Activated CD4-positive, alpha-beta T cell treated with anti-CD3 and anti-CD28 coated beads, Interleukin-2, amount 10 ng/mL, durations not matched to agents 7 days and 5 days (primary cell): ENCODE results near the gene MAGI2. TPM values are rescaled to one million over a fixed set of nuclear protein-coding genes. Genes with fewer than 3 reads are reported as not detected.
"Not testable (repeated sequence)": the region's sequence is repeated elsewhere in the genome, so short reads cannot be mapped to it uniquely, and the experiment has no call there.

Source experiments
- CTCF ChIA-PET: fragments of 350-600 bp; sonication (Branson Sonifier 250); formaldehyde crosslinking; loops from one replicate; lab custom pipeline; 2021; ENCODE audit warnings: antibody characterized with exemption; lab: Charles Lee
- POLR2A ChIA-PET: fragments of 350-600 bp; sonication (Branson Sonifier 250); formaldehyde crosslinking; loops from one replicate; lab custom pipeline; 2021; ENCODE audit warnings: antibody characterized with exemption; lab: Charles Lee
- DNase-seq: peaks from one replicate; pipeline ENCODE4 v3.0.0-alpha.2; 2020
- H3K27ac Mint-ChIP-seq: one replicate; pipeline ENCODE4 v1.8.0; 2021; ENCODE audit warnings: mild to moderate bottlenecking, moderate library complexity, mixed read lengths
- H3K27me3 Mint-ChIP-seq: one replicate; pipeline ENCODE4 v1.8.0; 2021; ENCODE audit warnings: mixed read lengths
- H3K36me3 Mint-ChIP-seq: one replicate; pipeline ENCODE4 v1.8.0; 2021; ENCODE audit warnings: low read depth, mixed read lengths
- H3K4me1 Mint-ChIP-seq: one replicate; pipeline ENCODE4 v1.8.0; 2021; ENCODE audit warnings: mixed read lengths
- H3K4me3 Mint-ChIP-seq: one replicate; pipeline ENCODE4 v1.8.0; 2021; ENCODE audit warnings: mild to moderate bottlenecking, moderate library complexity, mixed read lengths
- H3K9me3 Mint-ChIP-seq: one replicate; pipeline ENCODE4 v1.8.0; 2021; ENCODE audit warnings: mixed read lengths
- total RNA-seq, 2 experiments: library from RNA; stranded (reverse); gene quantifications; one replicate each; pipeline ENCODE4 v1.2.3, GENCODE V29; 2021

MAGI2 gene
- total RNA-seq, 2 experiments from 2014 or later, result 0.05 to 0.10 TPM

DNA sequence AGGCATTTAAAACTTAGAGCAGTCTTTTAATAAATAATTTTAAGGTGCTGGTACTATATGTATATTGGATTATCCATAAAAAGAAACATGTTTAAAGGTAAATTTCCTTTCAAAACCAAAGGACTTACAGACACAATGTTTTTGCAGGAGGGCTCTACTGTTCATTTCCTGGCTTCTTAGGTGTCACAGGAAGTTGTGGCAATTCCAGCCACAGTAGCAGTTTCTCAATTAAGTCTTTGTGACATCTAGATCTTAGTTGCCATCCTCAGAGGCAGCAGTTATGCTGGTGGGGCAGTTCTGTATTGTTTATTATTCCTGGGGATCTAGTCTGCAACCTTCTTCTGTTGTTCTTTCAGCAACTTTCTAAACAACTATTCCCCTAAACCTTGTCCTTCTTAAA lies 460.1 kb downstream of the MAGI2 start:
- H3K27ac Mint-ChIP-seq, result no peak overlapping the region
- CTCF ChIA-PET, result no interaction called here
- no peaks in the 10 kb centered on the region for H3K9me3 Mint-ChIP-seq
- POLR2A ChIA-PET, result no interaction called here
- H3K36me3 Mint-ChIP-seq, result no peaks in the 10 kb centered on the region
- no peak overlapping the region for H3K4me3 Mint-ChIP-seq
- no peak for DNase-seq
- peaks cover 3% of the 10 kb centered on the region for H3K4me1 Mint-ChIP-seq
- no peaks in the 10 kb centered on the region for H3K27me3 Mint-ChIP-seq

DNA sequence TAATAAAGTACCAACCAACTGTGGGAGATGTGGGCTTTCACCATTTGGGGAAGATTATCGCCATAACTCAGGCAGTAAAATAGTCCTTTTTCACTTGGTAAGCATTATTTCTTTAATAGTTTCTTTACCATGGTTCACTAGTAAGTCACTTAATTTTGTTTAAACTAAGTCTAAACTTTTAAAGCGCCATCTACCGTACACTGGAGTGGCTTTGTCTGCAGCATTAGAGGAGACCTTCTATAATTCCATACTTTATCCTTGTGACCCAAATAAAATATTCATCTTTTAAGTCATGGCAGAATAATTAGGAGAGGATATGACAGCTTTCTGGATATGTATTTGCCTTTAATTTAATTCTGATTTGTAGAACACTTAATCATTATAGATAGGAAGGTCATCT lies 468.0 kb downstream of the MAGI2 start:
- ChIA-PET POLR2A (no interaction called here), CTCF (no interaction called here)
- H3K4me3 Mint-ChIP-seq, result no peak overlapping the region
- H3K36me3 Mint-ChIP-seq, result no peaks in the 10 kb centered on the region
- H3K9me3 Mint-ChIP-seq, result no peaks in the 10 kb centered on the region
- no peak for DNase-seq
- no peaks in the 10 kb centered on the region for H3K4me1 Mint-ChIP-seq
- no peak overlapping the region for H3K27ac Mint-ChIP-seq
- no peaks in the 10 kb centered on the region for H3K27me3 Mint-ChIP-seq

- Mint-ChIP-seq H3K9me3 (no peaks in the 10 kb centered on the region), H3K27me3 (no peaks in the 10 kb centered on the region), H3K4me3 (no peak overlapping the region), H3K4me1 (no peaks in the 10 kb centered on the region), H3K36me3 (no peaks in the 10 kb centered on the region), H3K27ac (no peak overlapping the region)
- ChIA-PET POLR2A (no interaction called here), CTCF (no interaction called here)
- DNase-seq, result no peak
These were observed 470.0 kb downstream of the MAGI2 start for GRCh38 chr7:78983483-78983882.

- no peak overlapping the region for H3K4me3 Mint-ChIP-seq
- no peaks in the 10 kb centered on the region for H3K36me3 Mint-ChIP-seq
- POLR2A ChIA-PET, result no interaction called here
These were observed 483.0 kb downstream of the MAGI2 start for GRCh38 chr7:78970440-78970916.

GRCh38 chr7:78968951-78969350 lies 484.5 kb downstream of the MAGI2 start:
- Mint-ChIP-seq H3K36me3 (no peaks in the 10 kb centered on the region), H3K27me3 (no peaks in the 10 kb centered on the region), H3K4me3 (no peak overlapping the region), H3K9me3 (no peaks in the 10 kb centered on the region), H3K4me1 (no peaks in the 10 kb centered on the region), H3K27ac (no peak overlapping the region)
- ChIA-PET POLR2A (no interaction called here), CTCF (no interaction called here)
- DNase-seq, result no peak

More at GRCh38 chr7:78970440-78970916, 483.0 kb downstream of the MAGI2 start:
- DNase-seq, result no peak
- Mint-ChIP-seq H3K9me3 (no peaks in the 10 kb centered on the region), H3K27ac (no peak overlapping the region), H3K4me1 (no peaks in the 10 kb centered on the region), H3K27me3 (no peaks in the 10 kb centered on the region)
- CTCF ChIA-PET, result no interaction called here

GRCh38 chr7:78967561-78967960 lies 485.9 kb downstream of the MAGI2 start:
- H3K4me3 Mint-ChIP-seq, CTCF ChIA-PET, H3K36me3 Mint-ChIP-seq, DNase-seq, POLR2A ChIA-PET, H3K27ac Mint-ChIP-seq, H3K9me3 Mint-ChIP-seq, H3K27me3 Mint-ChIP-seq, H3K4me1 Mint-ChIP-seq: not testable (repeated sequence)

GRCh38 chr7:78967046-78967445 lies 486.4 kb downstream of the MAGI2 start:
- Mint-ChIP-seq H3K4me1 (no peaks in the 10 kb centered on the region), H3K27ac (no peak overlapping the region), H3K9me3 (no peaks in the 10 kb centered on the region), H3K4me3 (no peak overlapping the region), H3K36me3 (no peaks in the 10 kb centered on the region), H3K27me3 (no peaks in the 10 kb centered on the region)
- ChIA-PET CTCF (no interaction called here), POLR2A (no interaction called here)
- DNase-seq, result no peak

GRCh38 chr7:78959477-78959876 lies 494.0 kb downstream of the MAGI2 start:
- no peaks in the 10 kb centered on the region for H3K4me1 Mint-ChIP-seq
- no peak for DNase-seq
- H3K27ac Mint-ChIP-seq, result no peak overlapping the region
- ChIA-PET POLR2A (no interaction called here), CTCF (no interaction called here)
- no peak overlapping the region for H3K4me3 Mint-ChIP-seq
- no peaks in the 10 kb centered on the region for H3K36me3 Mint-ChIP-seq
- no peaks in the 10 kb centered on the region for H3K9me3 Mint-ChIP-seq
- no peaks in the 10 kb centered on the region for H3K27me3 Mint-ChIP-seq

DNA sequence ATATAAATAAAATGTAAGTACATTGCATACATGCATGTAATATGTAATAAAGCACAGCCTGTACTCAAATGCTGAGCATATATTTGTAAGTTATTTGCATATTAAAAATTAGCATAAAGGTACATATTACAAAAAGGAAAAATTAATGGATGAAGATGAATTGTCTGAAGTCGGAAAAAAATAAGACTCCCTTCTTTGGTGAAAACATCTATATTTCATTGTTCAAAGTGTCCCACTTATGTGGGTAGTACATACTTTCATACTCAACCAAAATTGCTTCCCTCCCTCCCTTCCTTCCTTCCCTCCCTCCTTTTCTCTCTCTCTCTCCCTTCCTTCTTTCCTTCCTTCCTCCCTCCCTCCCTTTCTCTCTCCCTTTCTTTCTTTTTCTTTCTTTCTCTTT lies 498.1 kb downstream of the MAGI2 start:
- no peaks in the 10 kb centered on the region for H3K4me1 Mint-ChIP-seq
- no peak overlapping the region for H3K27ac Mint-ChIP-seq
- ChIA-PET CTCF (no interaction called here), POLR2A (no interaction called here)
- no peaks in the 10 kb centered on the region for H3K9me3 Mint-ChIP-seq
- no peak for DNase-seq
- no peak overlapping the region for H3K4me3 Mint-ChIP-seq
- H3K27me3 Mint-ChIP-seq, result no peaks in the 10 kb centered on the region
- H3K36me3 Mint-ChIP-seq, result no peaks in the 10 kb centered on the region

- H3K9me3 Mint-ChIP-seq, result no peaks in the 10 kb centered on the region
- ChIA-PET POLR2A (no interaction called here), CTCF (no interaction called here)
- no peak overlapping the region for H3K27ac Mint-ChIP-seq
- H3K4me3 Mint-ChIP-seq, result no peak overlapping the region
- H3K4me1 Mint-ChIP-seq, result no peaks in the 10 kb centered on the region
- no peak for DNase-seq
- H3K36me3 Mint-ChIP-seq, result no peaks in the 10 kb centered on the region
- no peaks in the 10 kb centered on the region for H3K27me3 Mint-ChIP-seq
These were observed 499.6 kb downstream of the MAGI2 start for GRCh38 chr7:78953726-78954363.

DNA sequence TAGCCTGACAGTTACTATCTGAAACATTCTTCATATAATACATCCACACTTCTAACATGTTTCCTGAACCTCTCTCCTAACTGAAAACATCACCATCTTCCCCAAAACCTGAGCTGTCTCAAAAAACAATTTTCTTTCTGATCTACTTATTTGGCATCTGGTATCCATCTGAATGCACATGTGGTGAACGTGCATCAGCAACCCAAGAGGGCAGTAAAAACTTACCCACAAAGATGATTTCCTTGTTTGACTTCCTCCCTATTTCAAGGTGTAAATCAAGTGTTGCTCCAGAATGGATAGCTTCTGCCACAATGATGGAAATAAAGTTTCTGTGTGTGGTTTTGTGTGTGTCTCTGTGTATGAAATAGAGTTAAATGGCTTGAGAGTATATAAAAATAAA lies 500.4 kb downstream of the MAGI2 start:
- Mint-ChIP-seq H3K4me1 (no peaks in the 10 kb centered on the region), H3K4me3 (no peak overlapping the region), H3K36me3 (no peaks in the 10 kb centered on the region), H3K27ac (no peak overlapping the region), H3K27me3 (no peaks in the 10 kb centered on the region), H3K9me3 (no peaks in the 10 kb centered on the region)
- DNase-seq, result no peak
- POLR2A ChIA-PET, result no interaction called here
- CTCF ChIA-PET, result no interaction called here

DNA sequence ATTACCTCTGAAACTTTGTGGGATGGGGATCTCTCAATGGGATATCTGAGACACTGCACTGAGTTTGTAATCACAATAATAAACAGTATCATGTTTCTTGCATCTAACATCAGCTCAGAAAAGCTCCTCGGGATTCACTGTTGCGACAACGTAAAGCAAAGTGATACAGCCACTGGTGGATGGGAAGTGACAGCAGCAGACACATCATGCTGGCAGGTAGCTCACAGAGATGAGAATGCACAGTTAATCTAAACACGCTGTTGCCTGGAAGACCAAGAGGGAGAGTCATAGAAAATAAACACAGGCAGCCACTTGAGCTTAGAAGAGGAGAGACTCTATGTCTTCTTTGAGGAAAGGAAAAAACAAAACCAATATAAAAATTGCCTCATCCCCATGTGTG lies 513.8 kb downstream of the MAGI2 start:
- H3K36me3 Mint-ChIP-seq, result no peaks in the 10 kb centered on the region
- CTCF ChIA-PET, result no interaction called here
- POLR2A ChIA-PET, result no interaction called here
- no peak overlapping the region for H3K4me3 Mint-ChIP-seq
- no peaks in the 10 kb centered on the region for H3K27me3 Mint-ChIP-seq
- no peak overlapping the region for H3K27ac Mint-ChIP-seq
- H3K4me1 Mint-ChIP-seq, result no peaks in the 10 kb centered on the region
- H3K9me3 Mint-ChIP-seq, result no peaks in the 10 kb centered on the region
- no peak for DNase-seq

DNA sequence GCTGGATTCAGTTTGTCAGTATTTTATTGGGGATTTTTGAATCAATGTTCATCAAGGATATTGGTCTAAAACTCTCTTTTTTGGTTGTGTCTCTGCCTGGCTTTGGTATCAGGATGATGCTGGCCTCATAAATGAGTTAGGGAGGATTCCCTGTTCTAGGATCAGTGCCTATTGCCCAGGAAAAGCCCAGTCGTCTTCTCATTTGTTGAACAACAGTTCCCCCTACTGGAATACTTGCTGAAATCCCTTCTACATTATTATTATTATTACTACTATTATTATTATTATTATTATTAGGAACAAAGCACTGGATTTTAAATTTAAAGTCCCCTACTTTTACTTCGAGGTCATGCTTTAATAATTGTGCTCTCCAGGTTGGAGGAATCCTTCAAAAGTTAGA lies 528.9 kb downstream of the MAGI2 start:
- no peak for DNase-seq
- ChIA-PET CTCF (no interaction called here), POLR2A (no interaction called here)
- no peaks in the 10 kb centered on the region for H3K36me3 Mint-ChIP-seq
- no peaks in the 10 kb centered on the region for H3K27me3 Mint-ChIP-seq
- H3K4me1 Mint-ChIP-seq, result no peaks in the 10 kb centered on the region
- no peaks in the 10 kb centered on the region for H3K9me3 Mint-ChIP-seq
- no peak overlapping the region for H3K4me3 Mint-ChIP-seq
- no peak overlapping the region for H3K27ac Mint-ChIP-seq

DNA sequence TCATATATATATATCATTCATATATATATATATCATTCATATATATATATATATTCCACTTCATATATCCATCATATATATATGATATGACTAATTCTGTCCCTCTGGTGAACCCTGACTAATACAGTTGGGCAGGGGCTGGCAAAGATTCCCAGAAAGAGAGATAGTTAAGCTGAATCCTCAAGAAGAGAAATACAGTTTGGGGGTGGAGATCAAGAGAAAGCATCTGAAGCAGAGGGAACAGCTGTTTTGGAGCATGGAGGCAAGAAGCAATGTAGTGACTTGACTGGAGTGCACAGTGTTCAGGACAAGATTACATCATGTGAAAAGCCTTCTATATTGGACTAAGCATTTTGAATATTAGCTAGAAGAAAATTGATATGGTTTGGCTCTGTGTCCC lies 540.7 kb downstream of the MAGI2 start:
- no peaks in the 10 kb centered on the region for H3K9me3 Mint-ChIP-seq
- no peaks in the 10 kb centered on the region for H3K27me3 Mint-ChIP-seq
- no peak overlapping the region for H3K27ac Mint-ChIP-seq
- no peak overlapping the region for H3K4me3 Mint-ChIP-seq
- ChIA-PET CTCF (no interaction called here), POLR2A (no interaction called here)
- no peaks in the 10 kb centered on the region for H3K36me3 Mint-ChIP-seq
- no peak for DNase-seq
- no peaks in the 10 kb centered on the region for H3K4me1 Mint-ChIP-seq
